ENCODE results near the gene GRIK2. TPM values are rescaled to one million over a fixed set of nuclear protein-coding genes. Genes with fewer than 3 reads are reported as not detected.

The GRIK2 gene
- total RNA-seq, 2 donors from 2014 or later, result not detected

- Mint-ChIP-seq H3K36me3 (ENCODE audit: insufficient read depth in 2 of 2) (no peaks in the 10 kb centered on the region), H3K9me3 (peaks cover 1 to 4% of the 10 kb centered on the region in 2 donors), H3K27ac (no peak overlapping the region), H3K27me3 (ENCODE audit: low read depth) (no peaks in the 10 kb centered on the region), H3K4me3 (no peak overlapping the region), H3K4me1 (ENCODE audit: low read depth) (no peaks in the 10 kb centered on the region)
- no peak for DNase-seq
- ATAC-seq (replicated peaks in 1 of 2), result no peak
Measured at GRCh38 chr6:101537753-101538316, 144.3 kb downstream of the GRIK2 start.

- no peak overlapping the region for H3K4me3 Mint-ChIP-seq
Measured at GRCh38 chr6:101539510-101540245, 146.2 kb downstream of the GRIK2 start.

GRCh38 chr6:101541894-101542293 lies 148.4 kb downstream of the GRIK2 start:
- Mint-ChIP-seq H3K9me3 (peaks cover 1 to 4% of the 10 kb centered on the region in 2 donors), H3K4me1 (ENCODE audit: low read depth) (no peaks in the 10 kb centered on the region), H3K27me3 (ENCODE audit: low read depth) (no peaks in the 10 kb centered on the region), H3K4me3 (no peak overlapping the region), H3K36me3 (ENCODE audit: insufficient read depth in 2 of 2) (no peaks in the 10 kb centered on the region), H3K27ac (no peak overlapping the region)
- ATAC-seq (replicated peaks in 1 of 2) (no peak), DNase-seq (no peak)

More at GRCh38 chr6:101539510-101540245, 146.2 kb downstream of the GRIK2 start:
- ATAC-seq (replicated peaks in 1 of 2) (no peak), DNase-seq (no peak)
- no peaks in the 10 kb centered on the region for H3K27me3 Mint-ChIP-seq (ENCODE audit: low read depth)
- H3K9me3 Mint-ChIP-seq, result peaks cover 1 to 4% of the 10 kb centered on the region in 2 donors
- no peak overlapping the region for H3K27ac Mint-ChIP-seq
- no peaks in the 10 kb centered on the region for H3K4me1 Mint-ChIP-seq (ENCODE audit: low read depth)
- no peaks in the 10 kb centered on the region for H3K36me3 Mint-ChIP-seq (ENCODE audit: insufficient read depth in 2 of 2)

DNA sequence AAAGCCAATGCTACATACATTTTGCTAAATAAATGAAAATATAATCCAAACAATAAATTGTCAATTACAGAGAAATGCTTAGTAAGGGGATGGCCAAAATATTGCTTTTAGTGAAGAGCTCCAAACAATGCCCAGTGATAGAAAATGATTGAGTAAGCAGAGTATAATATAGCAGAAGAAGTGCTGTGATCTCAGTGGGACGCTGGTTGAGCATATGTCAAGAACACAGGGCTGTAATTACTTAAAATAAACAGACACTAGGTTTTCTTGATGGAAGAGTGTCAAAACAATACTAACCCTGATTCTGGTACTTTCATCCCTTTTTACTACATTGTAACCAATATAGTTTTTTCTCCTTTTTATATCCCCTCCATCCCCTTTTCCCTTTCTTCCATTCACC lies 150.3 kb downstream of the GRIK2 start:
- H3K36me3 Mint-ChIP-seq (ENCODE audit: insufficient read depth in 2 of 2), result no peaks in the 10 kb centered on the region
- H3K27me3 Mint-ChIP-seq (ENCODE audit: low read depth), result no peaks in the 10 kb centered on the region
- no peaks in the 10 kb centered on the region for H3K4me1 Mint-ChIP-seq (ENCODE audit: low read depth)
- ATAC-seq (replicated peaks in 1 of 2) (no peak), DNase-seq (no peak)
- no peak overlapping the region for H3K4me3 Mint-ChIP-seq
- peaks cover 0 to 4% of the 10 kb centered on the region in 2 donors for H3K9me3 Mint-ChIP-seq
- H3K27ac Mint-ChIP-seq, result no peak overlapping the region

GRCh38 chr6:101544286-101544685 lies 150.8 kb downstream of the GRIK2 start:
- no peaks in the 10 kb centered on the region for H3K27me3 Mint-ChIP-seq (ENCODE audit: low read depth)
- DNase-seq, result no peak
- H3K27ac Mint-ChIP-seq, result no peak overlapping the region
- H3K4me3 Mint-ChIP-seq, result no peak overlapping the region
- no peaks in the 10 kb centered on the region for H3K36me3 Mint-ChIP-seq (ENCODE audit: insufficient read depth in 2 of 2)
- H3K4me1 Mint-ChIP-seq (ENCODE audit: low read depth), result no peaks in the 10 kb centered on the region
- H3K9me3 Mint-ChIP-seq, result peaks cover 0 to 4% of the 10 kb centered on the region in 2 donors
- no peak for ATAC-seq (replicated peaks in 1 of 2)

DNA sequence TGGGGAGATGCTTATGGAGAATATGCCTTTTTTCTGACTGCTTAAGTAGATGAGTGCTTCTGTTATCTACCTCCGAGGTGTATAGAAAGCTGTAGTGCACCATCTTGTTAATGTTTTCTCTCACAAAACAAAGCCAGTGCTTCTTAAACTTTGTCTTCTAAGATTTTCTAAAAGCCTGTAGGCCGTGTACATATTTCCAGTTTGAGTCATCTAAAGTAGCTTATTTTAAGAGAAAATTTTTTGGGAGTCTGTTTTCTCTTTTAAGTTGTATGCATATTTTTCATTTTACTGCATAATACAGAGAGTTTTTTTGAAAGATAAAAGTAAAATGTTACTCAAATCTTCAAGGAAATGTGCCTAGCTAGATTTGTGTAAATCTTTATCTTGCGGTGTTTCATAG lies 151.7 kb downstream of the GRIK2 start:
- Mint-ChIP-seq H3K36me3 (ENCODE audit: insufficient read depth in 2 of 2) (no peaks in the 10 kb centered on the region), H3K4me3 (no peak overlapping the region), H3K27ac (no peak overlapping the region), H3K4me1 (ENCODE audit: low read depth) (no peaks in the 10 kb centered on the region), H3K9me3 (peaks cover 0 to 4% of the 10 kb centered on the region in 2 donors), H3K27me3 (ENCODE audit: low read depth) (no peaks in the 10 kb centered on the region)
- DNase-seq (no peak), ATAC-seq (replicated peaks in 1 of 2) (no peak)

DNA sequence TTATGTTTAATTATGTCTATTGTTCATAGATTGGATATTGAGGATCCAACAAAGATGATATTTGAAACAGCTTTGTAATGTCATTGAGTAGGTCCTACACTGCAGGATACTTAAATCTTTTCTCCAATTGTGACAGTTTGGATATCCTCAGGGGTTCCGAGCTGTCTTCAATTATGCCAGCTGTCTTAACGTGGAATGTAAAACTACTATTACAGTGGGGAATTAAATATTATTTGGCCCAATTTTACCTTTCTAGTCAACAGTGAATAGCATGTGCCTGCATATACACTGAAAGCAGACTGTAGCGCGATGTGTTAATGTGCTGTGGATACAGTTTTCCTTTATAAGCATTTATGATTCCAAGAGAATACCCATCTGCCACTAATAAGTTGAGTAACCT lies 156.9 kb downstream of the GRIK2 start:
- Mint-ChIP-seq H3K4me3 (no peak overlapping the region), H3K27me3 (ENCODE audit: low read depth) (no peaks in the 10 kb centered on the region), H3K4me1 (ENCODE audit: low read depth) (no peaks in the 10 kb centered on the region), H3K36me3 (ENCODE audit: insufficient read depth in 2 of 2) (no peaks in the 10 kb centered on the region), H3K27ac (no peak overlapping the region), H3K9me3 (peaks cover 0 to 6% of the 10 kb centered on the region in 2 donors)
- ATAC-seq (replicated peaks in 1 of 2) (no peak), DNase-seq (no peak)

GRCh38 chr6:101554231-101554630 lies 160.7 kb downstream of the GRIK2 start:
- Mint-ChIP-seq H3K4me3 (no peak overlapping the region), H3K27ac (no peak overlapping the region), H3K4me1 (ENCODE audit: low read depth) (no peaks in the 10 kb centered on the region), H3K9me3 (peaks cover 0 to 8% of the 10 kb centered on the region in 2 donors), H3K27me3 (ENCODE audit: low read depth) (no peaks in the 10 kb centered on the region), H3K36me3 (ENCODE audit: insufficient read depth in 2 of 2) (no peaks in the 10 kb centered on the region)
- DNase-seq, result no peak
- ATAC-seq (replicated peaks in 1 of 2), result no peak

- Mint-ChIP-seq H3K27me3 (ENCODE audit: low read depth) (no peaks in the 10 kb centered on the region), H3K4me1 (ENCODE audit: low read depth) (no peaks in the 10 kb centered on the region), H3K4me3 (no peak overlapping the region), H3K36me3 (ENCODE audit: insufficient read depth in 2 of 2) (no peaks in the 10 kb centered on the region), H3K9me3 (peaks cover 2 to 4% of the 10 kb centered on the region in 2 donors), H3K27ac (no peak overlapping the region)
- DNase-seq (no peak), ATAC-seq (replicated peaks in 1 of 2) (no peak)
Measured at GRCh38 chr6:101558712-101559111, 165.2 kb downstream of the GRIK2 start.

- no peak for ATAC-seq (replicated peaks in 1 of 2)
- no peak overlapping the region for H3K27ac Mint-ChIP-seq
Measured at GRCh38 chr6:101572627-101573026, 179.1 kb downstream of the GRIK2 start.

GRCh38 chr6:101577091-101577490 lies 183.6 kb downstream of the GRIK2 start:
- Mint-ChIP-seq H3K27me3 (ENCODE audit: low read depth) (no peaks in the 10 kb centered on the region), H3K27ac (no peak overlapping the region), H3K4me1 (ENCODE audit: low read depth) (no peaks in the 10 kb centered on the region), H3K9me3 (peaks cover 3 to 7% of the 10 kb centered on the region in 2 donors), H3K4me3 (no peak overlapping the region), H3K36me3 (ENCODE audit: insufficient read depth in 2 of 2) (no peaks in the 10 kb centered on the region)
- no peak for ATAC-seq (replicated peaks in 1 of 2)
- DNase-seq, result no peak

More at GRCh38 chr6:101572627-101573026, 179.1 kb downstream of the GRIK2 start:
- H3K36me3 Mint-ChIP-seq (ENCODE audit: insufficient read depth in 2 of 2), result no peaks in the 10 kb centered on the region
- H3K27me3 Mint-ChIP-seq (ENCODE audit: low read depth), result no peaks in the 10 kb centered on the region
- no peak overlapping the region for H3K4me3 Mint-ChIP-seq
- DNase-seq, result no peak
- H3K4me1 Mint-ChIP-seq (ENCODE audit: low read depth), result no peaks in the 10 kb centered on the region
- H3K9me3 Mint-ChIP-seq, result no peaks in the 10 kb centered on the region

DNA sequence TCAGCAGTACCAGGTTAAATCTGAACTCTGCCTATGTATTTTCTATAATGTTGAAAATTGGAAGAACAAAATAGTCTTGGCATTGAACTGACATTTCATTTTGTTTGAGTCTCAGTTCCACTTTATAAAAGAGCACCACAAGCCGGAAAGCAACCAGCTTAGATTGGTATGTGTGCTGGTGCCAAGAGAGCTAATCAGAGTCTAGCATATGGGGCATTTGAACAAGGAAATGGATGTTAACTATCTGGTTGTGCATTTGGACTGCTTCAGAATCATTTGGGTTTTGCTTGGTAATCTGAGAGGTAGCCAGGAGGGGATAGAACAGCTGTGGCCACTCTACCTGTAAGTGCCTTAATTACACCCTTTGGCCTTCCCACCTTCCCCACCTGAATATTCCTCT lies 184.8 kb downstream of the GRIK2 start:
- Mint-ChIP-seq H3K4me3 (no peak overlapping the region), H3K4me1 (ENCODE audit: low read depth) (no peaks in the 10 kb centered on the region), H3K36me3 (ENCODE audit: insufficient read depth in 2 of 2) (no peaks in the 10 kb centered on the region), H3K9me3 (peaks cover 7 to 10% of the 10 kb centered on the region in 2 donors), H3K27ac (no peak overlapping the region), H3K27me3 (ENCODE audit: low read depth) (no peaks in the 10 kb centered on the region)
- DNase-seq (no peak), ATAC-seq (replicated peaks in 1 of 2) (no peak)

GRCh38 chr6:101582792-101583191 lies 189.3 kb downstream of the GRIK2 start:
- Mint-ChIP-seq H3K4me1 (ENCODE audit: low read depth) (no peaks in the 10 kb centered on the region), H3K9me3 (peaks cover 10 to 13% of the 10 kb centered on the region in 2 donors), H3K27me3 (ENCODE audit: low read depth) (no peaks in the 10 kb centered on the region), H3K4me3 (no peak overlapping the region), H3K36me3 (ENCODE audit: insufficient read depth in 2 of 2) (no peaks in the 10 kb centered on the region), H3K27ac (no peak overlapping the region)
- DNase-seq (no peak), ATAC-seq (replicated peaks in 1 of 2) (no peak)

GRCh38 chr6:101585501-101585900 lies 192.0 kb downstream of the GRIK2 start:
- Mint-ChIP-seq H3K36me3 (ENCODE audit: insufficient read depth in 2 of 2) (no peaks in the 10 kb centered on the region), H3K27me3 (ENCODE audit: low read depth) (no peaks in the 10 kb centered on the region), H3K4me1 (ENCODE audit: low read depth) (no peaks in the 10 kb centered on the region), H3K9me3 (peaks cover 8 to 10% of the 10 kb centered on the region in 2 donors), H3K4me3 (no peak overlapping the region), H3K27ac (no peak overlapping the region)
- DNase-seq, result no peak
- no peak for ATAC-seq (replicated peaks in 1 of 2)

All from activated T-cell treated with anti-CD3 and anti-CD28 coated beads, Interleukin-2, amount 50 U/mL, for 72 hours (primary cell).